NCI-H446 (cell line): ENCODE measurements around the gene VEPH1.
A peak's percentile ranks its signal among the peaks of the same experiment; 100 is the strongest.

Source experiments
- DNase-seq, 2 experiments: peaks; one replicate each; lab custom pipeline; 2025; lab: John Stamatoyannopoulos, UW

VEPH1 gene

DNA sequence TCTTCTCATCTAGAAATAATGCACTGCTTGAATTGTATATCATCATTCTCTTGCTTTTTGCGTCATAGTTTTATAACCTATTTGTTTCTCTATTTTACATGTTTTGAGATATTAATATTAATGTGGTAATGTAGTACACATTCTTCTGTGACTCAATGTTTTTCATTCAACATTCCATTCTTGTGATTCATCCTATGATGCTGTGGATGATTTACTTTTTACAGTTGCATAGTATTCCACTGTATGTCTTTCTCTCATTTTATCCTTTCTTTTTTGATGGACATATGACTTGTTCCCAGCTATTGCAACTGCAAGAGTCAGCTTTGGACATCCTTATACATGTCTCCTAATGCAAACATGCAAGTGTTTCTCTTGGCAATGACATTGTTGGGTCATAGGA is 20.6 kb upstream of the VEPH1 start:
- DNase-seq: no peak

DNA sequence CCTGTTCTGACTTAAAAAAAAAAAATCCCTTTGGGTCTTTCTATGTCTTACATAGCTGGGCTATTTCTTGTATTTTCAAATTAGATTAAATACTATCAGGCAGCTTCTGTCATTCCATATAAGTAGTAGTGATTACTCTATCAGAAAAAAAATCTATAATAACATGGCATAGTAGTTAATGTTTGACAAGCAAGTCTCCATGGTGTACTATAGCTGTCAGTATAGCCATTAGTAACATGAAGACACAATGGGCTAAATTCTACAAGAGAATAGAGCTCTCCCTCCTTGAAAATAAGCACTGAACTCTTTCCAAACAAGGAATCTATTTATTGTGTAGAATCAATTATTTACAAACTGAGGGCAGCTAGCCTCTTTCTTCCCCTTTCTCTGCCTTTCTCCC is 19.4 kb upstream of the VEPH1 start:
- DNase-seq: no peak

DNA sequence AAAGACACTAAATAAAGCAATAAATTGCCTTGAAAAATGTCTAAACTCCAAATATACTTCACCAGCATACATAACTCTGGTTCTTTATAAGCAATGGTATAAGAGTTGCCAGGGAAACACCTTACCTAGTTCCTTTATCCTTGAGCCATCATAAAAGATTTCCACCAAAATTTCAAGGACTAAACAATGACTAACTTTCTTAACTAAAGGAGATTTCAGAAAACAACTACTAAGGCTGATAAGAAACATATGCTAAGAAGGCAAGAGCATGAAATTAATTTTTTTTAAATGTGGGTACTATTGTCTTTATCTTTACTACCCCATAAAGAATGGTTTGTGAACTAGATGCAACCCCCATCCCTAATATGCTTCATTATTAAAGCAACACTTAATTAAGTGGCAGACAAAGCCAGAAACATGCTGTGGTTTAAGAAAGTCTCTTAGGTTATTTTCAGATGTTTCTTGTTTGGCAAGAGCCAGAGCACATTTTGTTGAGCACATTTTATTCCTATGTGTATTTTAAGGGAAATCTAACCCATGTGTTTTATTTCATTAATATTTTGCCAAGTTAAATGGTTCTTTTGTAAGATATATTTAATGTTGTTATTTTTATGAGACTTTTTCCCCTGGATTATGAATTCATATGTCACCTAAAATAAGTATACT is 17.4 kb upstream of the VEPH1 start:
- DNase-seq: no peak

DNA sequence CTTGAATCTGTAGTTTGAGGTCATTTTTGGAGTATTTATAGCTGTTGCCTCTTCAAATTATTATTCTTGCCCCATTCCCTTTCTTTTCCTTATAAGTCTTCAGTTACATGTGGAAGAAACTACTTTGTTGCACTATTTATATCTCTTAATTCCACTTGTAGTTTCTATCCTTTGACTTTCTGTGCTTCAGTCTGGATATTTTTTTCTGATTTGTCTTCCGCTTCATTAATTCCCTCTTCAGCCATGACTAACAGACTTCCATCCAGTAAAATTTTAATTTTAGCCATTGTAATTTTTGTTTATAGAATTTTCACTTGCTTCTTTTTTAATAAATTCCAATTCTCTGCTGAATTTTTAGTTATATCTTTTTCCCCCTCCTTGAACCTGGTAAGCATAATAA is 15.7 kb upstream of the VEPH1 start:
- no peak for DNase-seq

DNA sequence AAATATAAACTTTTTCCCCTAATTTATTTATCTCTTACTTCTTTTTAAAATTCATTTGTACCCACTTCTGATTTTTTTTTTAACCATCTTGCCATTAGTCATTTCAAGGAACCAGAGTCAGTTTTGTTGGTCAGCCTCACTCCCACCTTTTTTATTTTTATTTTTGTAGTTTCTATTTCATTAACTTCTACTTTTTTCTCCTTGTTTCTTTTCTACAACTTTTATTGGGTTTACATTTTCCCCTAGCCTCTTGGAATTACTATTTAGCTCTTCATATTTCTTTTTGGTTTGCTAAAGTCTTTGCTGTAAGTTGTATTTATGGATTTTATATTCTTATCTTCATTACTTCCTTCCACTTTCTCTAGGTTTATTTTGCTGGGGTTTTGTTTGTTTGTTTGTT is 13.7 kb upstream of the VEPH1 start:
- no peak for DNase-seq

DNA sequence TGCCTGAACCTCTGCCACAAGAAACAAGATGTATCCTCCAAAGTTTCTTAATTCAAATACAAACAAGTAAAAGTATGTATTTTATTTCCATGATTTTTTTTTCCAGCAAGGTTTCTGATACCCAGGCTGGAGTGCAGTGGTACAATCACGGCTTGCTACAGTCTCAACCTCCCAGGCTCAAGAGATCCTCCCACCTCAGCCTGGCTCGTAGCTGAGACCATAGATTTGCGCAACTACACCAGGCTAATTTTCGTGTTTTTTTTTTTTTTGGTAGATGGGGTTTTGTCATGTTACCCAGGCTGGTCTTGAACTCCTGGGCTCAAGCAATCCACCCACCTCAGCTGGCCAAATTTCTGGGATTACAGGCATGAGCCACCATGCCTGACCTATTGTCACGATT is 12.2 kb upstream of the VEPH1 start:
- DNase-seq: no peak

DNA sequence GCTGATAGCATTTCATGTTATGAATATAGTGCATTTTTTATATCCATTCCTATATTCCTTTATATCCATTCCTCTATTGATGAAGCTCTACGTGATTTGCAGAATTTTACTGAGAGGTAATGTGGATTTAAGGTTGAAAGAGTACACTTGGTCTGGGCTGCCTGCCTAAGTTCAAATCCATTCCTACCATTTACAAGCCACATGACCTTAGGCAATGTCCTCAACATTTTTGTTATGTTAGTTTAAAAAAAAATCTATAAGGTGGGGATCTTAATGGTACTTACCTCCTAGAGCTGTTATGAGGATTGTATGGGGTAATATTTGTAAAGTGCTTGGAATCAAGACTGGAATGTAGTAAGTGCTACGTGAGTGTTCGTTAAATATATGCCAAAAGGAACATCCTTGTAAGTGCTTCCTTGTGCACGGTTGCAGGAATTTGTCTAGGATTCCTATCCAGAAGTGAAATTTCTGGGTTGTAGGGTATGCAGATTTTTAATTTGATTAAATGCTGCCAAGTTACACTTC is 11.2 kb upstream of the VEPH1 start:
- DNase-seq: no peak

DNA sequence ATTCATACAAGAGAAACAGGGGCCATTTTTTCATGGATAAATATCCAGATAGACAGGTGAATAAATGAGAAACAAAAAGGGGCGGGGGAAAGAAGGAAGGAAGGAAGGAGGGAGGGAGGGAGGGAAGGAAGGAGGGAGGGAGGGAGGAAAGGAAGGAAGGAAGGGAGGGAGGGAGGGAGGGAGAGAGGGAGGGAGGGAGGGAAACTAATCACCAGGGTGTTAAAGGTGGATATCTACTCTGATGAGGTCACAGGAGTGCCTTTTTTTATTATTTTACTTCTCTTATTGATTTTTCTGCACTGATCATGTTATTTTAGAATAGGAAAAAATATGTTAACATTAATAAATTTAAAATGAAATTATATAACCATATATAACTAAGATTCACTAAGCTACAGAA is 10.4 kb upstream of the VEPH1 start:
- DNase-seq: no peak

DNA sequence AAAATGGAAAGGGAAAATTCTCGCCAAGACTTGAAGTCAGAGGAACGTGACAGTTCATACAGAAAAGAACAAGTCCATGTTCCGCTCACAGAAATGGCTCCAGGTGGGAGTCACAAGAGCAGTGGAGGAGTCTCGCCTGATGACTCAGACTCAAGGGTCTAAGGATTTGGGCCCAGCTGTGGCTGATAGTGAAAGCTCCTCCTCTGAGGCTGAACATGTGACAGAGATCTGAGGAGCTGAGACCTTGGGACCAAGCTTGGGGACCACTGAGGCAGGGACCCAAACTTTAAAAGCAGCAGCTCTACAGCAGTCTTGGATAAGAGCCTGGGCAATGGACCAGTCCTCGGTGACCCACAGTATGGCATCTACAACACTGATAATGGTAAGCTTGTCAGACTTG is 9.3 kb upstream of the VEPH1 start:
- no peak for DNase-seq

DNA sequence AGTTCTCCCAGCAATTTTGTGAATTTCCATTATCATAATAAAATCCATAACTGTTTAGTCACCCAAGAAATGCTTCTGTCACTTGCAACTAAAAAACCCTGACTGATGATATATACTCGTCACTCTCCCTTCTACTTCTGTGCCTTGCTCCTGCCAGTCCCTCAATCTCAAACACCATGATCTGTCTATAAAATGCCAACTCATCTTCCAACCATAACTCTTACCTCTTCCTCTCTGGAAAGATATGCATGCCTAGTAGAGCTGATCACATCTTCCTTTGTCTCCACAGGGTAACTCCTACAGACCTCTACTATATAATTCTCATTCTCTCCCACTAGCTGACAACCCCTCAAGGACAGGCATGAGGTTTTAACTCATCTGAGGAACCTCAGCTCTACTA is 5.2 kb upstream of the VEPH1 start:
- DNase-seq: no peak

DNA sequence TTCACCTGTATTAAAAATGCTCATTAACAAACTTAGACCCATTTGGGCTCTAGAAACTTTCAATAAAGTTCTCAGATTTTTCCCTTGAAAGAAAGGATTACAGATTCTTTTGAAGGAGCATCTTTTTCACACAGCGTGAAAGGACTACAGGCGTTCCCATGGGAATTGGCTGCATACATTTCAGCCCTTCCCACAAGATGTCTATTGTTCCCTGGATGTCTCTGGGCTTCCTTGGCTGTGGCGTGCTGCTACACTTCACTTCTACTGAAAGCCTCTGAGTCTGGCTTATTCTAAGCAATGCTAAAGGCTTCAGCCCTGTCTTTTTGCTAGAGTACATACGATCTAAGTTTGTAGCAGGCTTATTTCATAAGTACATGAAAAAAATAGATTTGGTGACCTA is 1.4 kb downstream of the VEPH1 start:
- DNase-seq: no peak

DNA sequence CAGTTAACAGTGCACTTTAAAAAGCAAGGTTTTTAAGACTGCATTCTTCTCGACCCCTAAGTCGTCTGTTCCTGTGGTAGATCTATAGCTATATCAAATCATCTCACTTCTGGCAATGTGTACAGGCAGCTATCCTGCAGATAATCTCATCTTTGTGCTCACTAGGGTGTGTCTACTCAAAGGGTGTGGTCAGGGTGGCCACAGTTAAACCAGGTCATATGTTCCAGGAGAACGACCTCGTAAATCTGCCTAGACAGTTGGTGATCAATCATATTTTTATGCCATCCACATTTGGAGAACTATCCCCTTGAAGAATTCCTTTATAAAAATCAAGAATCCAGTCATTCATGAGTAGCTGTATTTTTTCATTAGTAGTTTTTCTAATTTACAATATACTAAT is 3.0 kb downstream of the VEPH1 start:
- no peak for DNase-seq

DNA sequence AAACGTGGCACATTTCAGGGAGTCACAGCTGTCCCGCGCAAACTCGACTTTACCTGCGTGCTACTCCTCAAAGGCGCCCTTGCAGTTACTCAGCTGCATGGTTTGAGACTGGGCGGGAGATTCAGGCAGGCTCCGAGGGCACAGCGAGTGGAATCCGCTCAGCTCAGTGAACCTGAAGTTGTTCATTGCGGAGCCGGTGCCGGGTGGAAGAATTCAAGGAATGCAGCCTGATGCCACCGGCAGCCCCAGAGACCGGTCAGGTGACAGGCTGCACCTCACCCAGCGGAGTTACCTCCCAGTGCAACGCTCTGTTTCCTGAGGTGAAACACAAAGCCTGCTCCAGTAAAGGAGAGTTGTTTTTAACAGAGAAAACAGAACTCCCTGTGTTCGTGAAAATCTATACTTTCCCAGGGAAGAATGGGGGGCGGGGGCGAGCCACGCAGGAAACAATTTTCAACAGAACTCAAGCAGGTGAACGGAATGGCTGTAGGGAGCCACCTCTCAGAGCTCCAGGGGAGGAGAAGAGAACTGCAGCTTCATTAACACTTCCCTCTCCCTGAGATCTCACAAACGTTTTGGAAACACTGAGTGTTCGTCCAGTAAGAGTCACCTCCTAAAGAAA is 3.8 kb downstream of the VEPH1 start:
- no peak for DNase-seq

DNA sequence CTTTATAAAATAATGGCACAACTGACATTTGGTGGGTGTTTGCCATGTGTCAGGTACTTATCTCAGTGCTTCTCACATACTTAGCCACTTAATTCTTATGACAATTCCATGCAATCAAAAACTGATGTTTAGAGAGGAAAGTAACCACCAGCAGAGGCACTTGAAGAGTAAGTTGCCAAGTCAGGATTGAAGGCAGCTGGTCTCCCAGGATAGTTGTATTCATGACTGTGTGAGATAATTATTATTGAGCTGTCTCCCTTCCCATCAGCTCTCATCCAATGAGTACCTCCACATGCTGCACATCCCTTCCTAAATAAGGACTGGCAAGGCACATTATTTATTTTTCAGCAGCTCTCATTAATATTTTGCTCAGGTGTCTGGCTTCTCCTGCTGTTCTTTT is 4.8 kb downstream of the VEPH1 start:
- DNase-seq: peak in 1 of 2 experiments; percentile 20

DNA sequence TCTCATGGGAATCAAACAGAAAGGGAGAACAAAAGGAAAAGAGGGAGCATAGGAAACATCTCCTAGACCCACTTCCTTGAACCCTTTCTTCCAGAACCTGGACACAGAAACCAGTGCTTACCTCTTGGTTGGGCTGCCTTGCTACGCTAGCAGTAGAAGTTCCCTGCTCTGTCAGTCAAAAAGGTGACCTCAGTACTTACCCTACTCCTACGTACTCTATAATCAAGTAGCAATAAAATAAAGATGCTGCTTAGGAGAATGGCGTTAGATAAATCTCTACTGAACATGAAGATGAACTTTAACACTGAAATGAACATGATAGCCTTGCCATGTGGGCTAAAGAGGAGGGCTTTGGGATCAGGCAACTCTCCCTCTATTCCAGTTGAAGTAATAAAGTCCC is 7.4 kb downstream of the VEPH1 start:
- DNase-seq: no peak

DNA sequence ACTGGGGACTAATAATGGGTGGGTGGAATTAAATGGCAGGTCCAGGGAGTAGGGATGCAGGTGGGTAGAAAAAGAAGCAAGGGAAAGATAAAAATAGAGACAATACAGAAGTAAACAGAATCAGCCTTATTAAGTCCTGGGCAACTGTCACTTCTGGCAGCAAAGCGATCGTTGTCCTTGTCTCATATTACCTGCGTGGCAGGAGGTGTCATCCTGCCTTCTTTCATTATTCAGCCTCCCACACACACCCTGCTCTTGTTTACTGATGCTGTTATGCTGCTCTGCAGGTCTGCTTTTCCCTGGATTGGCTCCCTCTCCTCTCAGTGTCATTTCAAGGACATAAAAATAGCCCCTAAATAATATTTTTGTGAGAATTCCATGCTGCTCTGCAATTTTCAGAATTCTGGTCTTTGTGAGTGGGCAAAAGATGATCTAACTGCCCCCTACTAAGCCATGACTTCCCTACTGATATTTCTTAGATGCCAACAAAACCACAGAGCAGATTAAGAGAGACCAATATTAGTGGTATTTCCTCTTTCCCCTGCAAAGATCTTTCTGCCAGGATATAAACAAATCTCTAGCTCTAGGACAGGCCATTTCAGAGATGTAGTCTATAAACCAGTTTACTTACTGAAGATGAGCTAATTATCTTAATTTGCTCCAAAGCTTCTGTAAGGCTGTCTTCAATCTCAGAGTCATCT is 8.5 kb downstream of the VEPH1 start:
- no peak for DNase-seq

DNA sequence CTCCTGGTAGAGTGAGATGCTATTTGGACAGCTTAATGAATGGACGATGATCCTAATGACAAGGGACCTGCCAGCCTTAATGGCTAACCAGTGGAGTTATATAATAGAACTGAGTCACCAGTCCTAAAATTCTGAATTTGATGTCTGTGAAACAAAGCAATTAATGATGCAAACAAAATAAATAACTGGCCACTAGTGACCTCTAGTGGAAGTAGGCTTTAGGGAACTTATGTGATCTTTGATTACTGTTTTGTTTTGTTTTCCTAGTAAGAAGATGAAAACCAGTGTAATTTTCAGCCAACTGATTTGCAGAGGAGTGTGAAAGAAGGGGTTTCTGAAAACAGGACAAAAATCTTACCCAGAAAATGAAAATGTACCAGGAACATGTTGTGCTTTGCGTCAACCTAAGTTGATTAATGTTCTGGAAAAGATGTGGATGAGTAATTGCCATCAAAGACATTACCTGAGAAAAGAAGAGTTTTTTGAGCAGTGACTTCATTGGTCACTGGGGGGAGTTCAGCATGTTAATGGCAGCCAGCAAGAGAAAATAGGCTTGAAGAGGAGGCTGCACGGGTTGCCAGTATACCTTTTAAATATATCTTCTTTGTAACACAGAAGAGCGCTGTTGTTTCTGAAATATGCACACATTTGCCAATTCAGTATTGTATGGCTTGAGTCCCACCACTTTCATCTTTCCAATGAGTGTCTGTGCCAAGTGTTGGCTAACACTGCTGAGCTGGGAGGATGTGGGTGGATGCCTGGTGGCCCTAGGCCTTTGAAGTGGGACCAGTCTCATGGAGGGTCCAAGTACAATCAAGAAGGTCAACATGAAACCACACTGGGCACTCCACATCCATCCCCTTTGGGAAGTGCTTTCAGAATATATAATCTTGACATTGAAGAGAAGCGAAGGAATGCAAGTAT is 9.3 kb downstream of the VEPH1 start:
- peak; percentile 67 to 76 for DNase-seq

DNA sequence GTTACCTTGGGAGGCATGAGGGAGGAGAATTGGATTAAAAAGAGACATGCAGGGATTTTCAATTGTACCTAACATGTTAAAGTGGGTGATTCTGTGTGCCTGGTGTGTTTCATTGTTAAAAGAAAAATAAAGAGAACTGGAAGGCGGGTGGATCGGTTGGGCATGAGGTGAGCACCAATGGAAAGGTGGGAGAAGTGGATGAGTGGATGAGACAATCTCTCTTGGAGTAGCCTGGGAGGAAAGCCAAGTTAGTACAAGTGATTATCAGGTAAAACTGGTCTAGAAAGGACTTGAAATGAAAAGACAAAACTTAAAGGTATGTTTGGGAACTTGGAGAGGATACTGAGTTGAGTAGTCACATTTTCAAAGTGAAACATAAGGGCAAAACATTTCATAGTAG is 12.1 kb downstream of the VEPH1 start:
- DNase-seq: no peak

DNA sequence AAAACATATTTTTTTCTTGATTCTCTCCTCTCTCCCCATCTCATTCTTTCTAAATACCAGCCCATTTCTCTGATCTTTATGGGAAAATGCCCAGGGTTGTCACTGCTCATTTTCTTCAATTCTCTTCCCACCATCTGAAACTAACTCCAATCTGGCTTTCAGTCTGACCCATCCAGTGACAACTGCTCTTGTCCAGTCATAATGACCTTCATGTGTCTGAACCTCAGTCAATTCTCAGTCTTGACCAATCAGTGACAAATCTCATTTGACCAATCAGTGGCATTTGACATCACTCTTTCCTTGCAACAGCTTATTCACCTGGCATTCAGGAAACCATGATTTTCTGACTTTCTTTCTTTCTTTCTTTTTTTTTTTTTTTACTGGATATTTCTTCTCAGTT is 15.1 kb downstream of the VEPH1 start:
- no peak for DNase-seq

DNA sequence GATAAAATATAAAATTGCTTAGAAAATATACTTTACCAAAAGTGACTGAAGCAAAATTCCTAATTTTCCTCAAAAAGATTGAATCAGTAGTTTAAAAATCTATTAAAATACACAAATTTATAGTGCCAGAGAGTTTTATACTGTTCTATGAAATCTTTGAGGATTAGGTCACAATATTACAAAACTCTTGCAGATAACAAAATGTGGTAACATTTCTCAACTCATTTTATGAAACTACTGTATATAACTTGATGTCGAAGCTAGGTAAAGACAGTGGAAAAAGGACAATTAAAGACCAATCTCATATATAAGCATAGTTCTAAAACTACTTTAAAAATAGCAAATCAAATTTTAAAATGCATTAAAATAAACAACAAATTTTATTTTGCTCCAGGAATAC is 15.9 kb downstream of the VEPH1 start:
- no peak for DNase-seq

DNA sequence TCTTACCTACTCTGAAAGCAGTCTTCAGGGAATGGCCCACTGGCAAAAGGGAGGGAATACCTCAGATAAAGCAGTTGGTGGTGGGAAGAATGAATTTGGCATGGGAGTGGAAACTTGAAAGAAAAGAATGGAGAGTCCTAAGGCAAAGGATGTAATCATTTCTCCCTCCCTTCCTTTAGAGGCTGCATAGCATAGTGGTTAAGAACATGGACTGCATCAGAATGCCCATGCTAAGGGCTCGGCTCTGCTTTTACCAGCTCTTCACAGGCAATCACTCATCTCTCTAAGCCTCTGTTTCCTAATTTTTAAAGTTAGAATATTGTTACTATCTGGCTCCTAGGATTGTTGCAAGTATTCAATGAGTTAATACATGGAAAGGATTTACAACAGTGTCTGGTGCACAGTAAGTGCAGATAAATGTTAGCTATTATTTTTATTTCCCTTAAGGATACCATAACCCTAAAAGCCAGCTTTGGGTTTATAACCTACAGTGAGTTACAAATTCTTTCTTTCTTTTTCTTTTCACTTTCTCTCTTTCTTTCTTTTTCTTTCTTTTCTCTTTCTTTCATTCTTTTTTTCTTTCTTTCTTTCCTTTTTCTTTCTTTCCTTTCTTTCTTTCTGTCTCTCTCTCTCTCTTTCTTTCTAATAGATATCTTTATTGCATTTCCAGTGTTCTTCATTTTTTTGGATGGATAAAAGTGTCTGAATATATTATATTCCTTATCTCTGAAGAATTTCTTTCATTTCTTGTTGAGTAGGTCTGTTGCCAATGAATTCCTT is 23.6 kb downstream of the VEPH1 start:
- DNase-seq: no peak

DNA sequence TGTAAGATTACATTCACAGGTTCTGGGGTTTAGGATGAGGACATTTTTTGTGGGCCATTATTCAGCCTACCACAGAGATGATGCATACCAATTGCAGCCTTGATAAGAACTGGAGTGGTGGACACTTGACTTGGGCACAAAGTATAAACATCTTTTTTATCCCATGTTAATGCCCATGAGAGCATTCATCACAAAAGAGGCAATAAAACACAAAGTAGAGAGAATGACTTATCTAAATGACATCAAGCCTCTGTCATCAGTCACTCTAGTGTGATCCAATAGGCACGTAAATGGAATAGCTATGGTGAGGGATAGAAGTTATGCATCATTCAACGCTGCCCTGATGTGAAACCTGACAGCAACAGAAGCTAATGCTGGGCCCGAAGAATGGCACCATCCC is 25.8 kb downstream of the VEPH1 start:
- no peak for DNase-seq
